ENCODE data around the gene ZNF785.

DNA sequence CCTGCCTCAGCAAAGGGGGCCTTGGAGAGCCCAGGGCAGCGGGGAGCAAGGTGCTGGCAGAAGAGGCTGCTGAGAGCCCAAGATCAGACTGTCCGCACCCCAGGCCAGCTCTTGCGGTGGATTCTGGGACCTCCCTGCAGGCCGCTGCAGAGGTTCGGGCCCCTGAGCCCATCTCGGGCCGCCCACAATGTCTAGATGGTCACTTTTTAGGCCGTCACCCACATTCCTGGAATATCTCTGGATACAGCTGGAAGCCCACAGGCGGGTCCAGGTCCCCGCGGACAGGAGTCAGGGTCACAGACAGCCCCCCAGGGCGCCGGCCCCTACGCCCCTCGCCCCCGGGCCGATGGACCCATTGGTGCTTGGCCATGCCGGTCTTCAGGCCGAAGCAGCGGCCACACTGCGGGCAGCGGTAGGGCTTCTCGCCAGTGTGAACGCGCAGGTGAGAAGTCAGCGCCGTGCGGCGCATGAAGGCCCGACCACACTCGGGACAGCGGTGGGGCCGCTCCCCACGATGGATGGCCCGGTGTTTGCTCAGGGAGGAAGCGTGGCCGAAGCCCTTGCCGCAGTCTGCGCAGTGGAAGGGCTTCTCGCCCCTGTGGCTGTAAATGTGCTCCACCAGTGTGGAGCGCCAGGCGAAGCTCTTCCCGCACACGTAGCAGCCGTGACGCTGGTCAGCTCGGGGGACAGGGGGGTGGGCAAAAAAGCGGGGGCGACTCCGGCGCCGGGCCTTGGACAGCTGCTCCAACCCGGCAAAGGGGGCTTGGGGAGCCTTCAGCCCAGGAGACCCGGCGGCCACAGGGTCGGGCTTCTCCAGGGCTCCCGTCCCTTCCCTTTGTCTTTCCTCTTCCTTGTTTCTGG, 53.0 kb downstream of the ZNF785 start:
- TF ChIP-seq, protein P1, sequence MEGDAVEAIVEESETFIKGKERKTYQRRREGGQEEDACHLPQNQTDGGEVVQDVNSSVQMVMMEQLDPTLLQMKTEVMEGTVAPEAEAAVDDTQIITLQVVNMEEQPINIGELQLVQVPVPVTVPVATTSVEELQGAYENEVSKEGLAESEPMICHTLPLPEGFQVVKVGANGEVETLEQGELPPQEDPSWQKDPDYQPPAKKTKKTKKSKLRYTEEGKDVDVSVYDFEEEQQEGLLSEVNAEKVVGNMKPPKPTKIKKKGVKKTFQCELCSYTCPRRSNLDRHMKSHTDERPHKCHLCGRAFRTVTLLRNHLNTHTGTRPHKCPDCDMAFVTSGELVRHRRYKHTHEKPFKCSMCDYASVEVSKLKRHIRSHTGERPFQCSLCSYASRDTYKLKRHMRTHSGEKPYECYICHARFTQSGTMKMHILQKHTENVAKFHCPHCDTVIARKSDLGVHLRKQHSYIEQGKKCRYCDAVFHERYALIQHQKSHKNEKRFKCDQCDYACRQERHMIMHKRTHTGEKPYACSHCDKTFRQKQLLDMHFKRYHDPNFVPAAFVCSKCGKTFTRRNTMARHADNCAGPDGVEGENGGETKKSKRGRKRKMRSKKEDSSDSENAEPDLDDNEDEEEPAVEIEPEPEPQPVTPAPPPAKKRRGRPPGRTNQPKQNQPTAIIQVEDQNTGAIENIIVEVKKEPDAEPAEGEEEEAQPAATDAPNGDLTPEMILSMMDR (conservative IDR thresholded peaks at IDR 0.05): no peak
- no peak for TF ChIP-seq ZFX (IDR thresholded peaks at IDR 0.05)
